HL-60/S4 treated with phorbol 12-myristate 13-acetate at 8.2 ng/mL for 4 days and 3 days (cell line): ENCODE data around the gene SLC12A2.

ENCODE experiments used
- in situ Hi-C: fragments of 300-500 bp; cut with MboI; formaldehyde crosslinking; loops from 2 replicates; pipeline ENCODE4 v1.15.0; 2022; ENCODE audit warnings: low sequenced_read_pairs

Gene SLC12A2

GRCh38 chr5:128158342-128158741 lies 74.8 kb downstream of the SLC12A2 start:
- in situ Hi-C loops = no loop called here

GRCh38 chr5:128163991-128164390 lies 80.4 kb downstream of the SLC12A2 start:
- in situ Hi-C loops = no loop called here

- in situ Hi-C loops = no loop called here
These were observed 85.9 kb downstream of the SLC12A2 start for GRCh38 chr5:128169401-128170017.

GRCh38 chr5:128172102-128172501 lies 88.5 kb downstream of the SLC12A2 start:
- in situ Hi-C loops = no loop called here

GRCh38 chr5:128174951-128175350 lies 91.4 kb downstream of the SLC12A2 start:
- in situ Hi-C loops = no loop called here

- in situ Hi-C loops = no loop called here
These were observed 108.8 kb downstream of the SLC12A2 start for GRCh38 chr5:128192368-128192767.

GRCh38 chr5:128193665-128194390 lies 110.3 kb downstream of the SLC12A2 start:
- in situ Hi-C loops = no loop called here

GRCh38 chr5:128195316-128195715 lies 111.8 kb downstream of the SLC12A2 start:
- in situ Hi-C loops = no loop called here

- in situ Hi-C loops = no loop called here
These were observed 112.5 kb downstream of the SLC12A2 start for GRCh38 chr5:128196080-128196479.

GRCh38 chr5:128196791-128197190 lies 113.2 kb downstream of the SLC12A2 start:
- in situ Hi-C loops = no loop called here

- in situ Hi-C loops = no loop called here
These were observed 114.4 kb downstream of the SLC12A2 start for GRCh38 chr5:128197896-128198522.

GRCh38 chr5:128199104-128199503 lies 115.5 kb downstream of the SLC12A2 start:
- in situ Hi-C loops = no loop called here

GRCh38 chr5:128199611-128200010 lies 116.0 kb downstream of the SLC12A2 start:
- in situ Hi-C loops = loop anchor here (25.0 kb wide), 1 partner anchor 637 kb away; no protein-coding TSS in a partner anchor

- in situ Hi-C loops = loop anchor here (25.0 kb wide), 1 partner anchor 639 kb away; no protein-coding TSS in a partner anchor
These were observed 117.7 kb downstream of the SLC12A2 start for GRCh38 chr5:128201065-128201926.

- in situ Hi-C loops = loop anchor here (25.0 kb wide), 1 partner anchor 640 kb away; no protein-coding TSS in a partner anchor
These were observed 118.8 kb downstream of the SLC12A2 start for GRCh38 chr5:128202320-128202719.

GRCh38 chr5:128208436-128208835 lies 124.9 kb downstream of the SLC12A2 start:
- in situ Hi-C loops = loop anchor here (25.0 kb wide), 1 partner anchor 646 kb away; no protein-coding TSS in a partner anchor

GRCh38 chr5:128212191-128212806 lies 128.7 kb downstream of the SLC12A2 start:
- in situ Hi-C loops = loop anchor here (25.0 kb wide), 1 partner anchor 650 kb away; no protein-coding TSS in a partner anchor

- in situ Hi-C loops = loop anchor here (25.0 kb wide), 1 partner anchor 651 kb away; no protein-coding TSS in a partner anchor
These were observed 129.8 kb downstream of the SLC12A2 start for GRCh38 chr5:128213340-128213739.

GRCh38 chr5:128213833-128214232 lies 130.3 kb downstream of the SLC12A2 start:
- in situ Hi-C loops = loop anchor here (25.0 kb wide), 1 partner anchor 652 kb away; no protein-coding TSS in a partner anchor

- in situ Hi-C loops = loop anchor here (25.0 kb wide), 1 partner anchor 654 kb away; no protein-coding TSS in a partner anchor
These were observed 132.7 kb downstream of the SLC12A2 start for GRCh38 chr5:128216285-128216684.
